ENCODE results near the gene PGA3. TPM values are rescaled to one million over a fixed set of nuclear protein-coding genes. Genes with fewer than 3 reads are reported as not detected.

Gene PGA3
- total RNA-seq, 1 donor: not detected

GRCh38 chr11:61168042-61168688 is 35.1 kb upstream of the PGA3 start:
- H2AFZ ChIP-seq (ENCODE audit: low read length): no peak overlapping the region
- H3K4me2 ChIP-seq (ENCODE audit: insufficient read depth, low read length): no peak overlapping the region
- H3K9me3 ChIP-seq (ENCODE audit: low read depth, low read length): no peaks in the 10 kb centered on the region
- no peak overlapping the region for H3K27ac ChIP-seq (ENCODE audit: low read depth, low read length)
- no peaks in the 10 kb centered on the region for H4K20me1 ChIP-seq (ENCODE audit: insufficient read depth, low read length)
- DNase-seq (ENCODE audit: insufficient read length, low spot score, missing footprints): no peak
- H3K4me1 ChIP-seq (ENCODE audit: insufficient read depth, low read length): no peaks in the 10 kb centered on the region
- H3K4me3 ChIP-seq (ENCODE audit: insufficient read depth, low read length): no peak overlapping the region
- peaks cover 16% of the 10 kb centered on the region for H3K27me3 ChIP-seq (ENCODE audit: insufficient read depth, low read length)
- TF ChIP-seq CTCF (IDR thresholded peaks at IDR 0.05; ENCODE audit: extremely low read depth, low read depth, low read length): no peak
- no peaks in the 10 kb centered on the region for H3K36me3 ChIP-seq (ENCODE audit: insufficient read depth, low read length)
- H3K79me2 ChIP-seq (ENCODE audit: insufficient read depth, low read length): no peaks in the 10 kb centered on the region

- DNase-seq (ENCODE audit: insufficient read length, low spot score, missing footprints): no peak
- Histone ChIP-seq H3K4me3 (ENCODE audit: insufficient read depth, low read length) (no peak overlapping the region), H3K9me3 (ENCODE audit: low read depth, low read length) (no peaks in the 10 kb centered on the region), H3K27ac (ENCODE audit: low read depth, low read length) (no peak overlapping the region), H4K20me1 (ENCODE audit: insufficient read depth, low read length) (no peaks in the 10 kb centered on the region), H2AFZ (ENCODE audit: low read length) (no peak overlapping the region), H3K4me1 (ENCODE audit: insufficient read depth, low read length) (no peaks in the 10 kb centered on the region), H3K36me3 (ENCODE audit: insufficient read depth, low read length) (no peaks in the 10 kb centered on the region), H3K27me3 (ENCODE audit: insufficient read depth, low read length) (peaks cover 21% of the 10 kb centered on the region), H3K79me2 (ENCODE audit: insufficient read depth, low read length) (no peaks in the 10 kb centered on the region), H3K4me2 (ENCODE audit: insufficient read depth, low read length) (no peak overlapping the region)
- TF ChIP-seq CTCF (IDR thresholded peaks at IDR 0.05; ENCODE audit: extremely low read depth, low read depth, low read length): no peak
Measured at GRCh38 chr11:61168800-61169199, 34.5 kb upstream of the PGA3 start.

GRCh38 chr11:61170566-61170965 is 32.7 kb upstream of the PGA3 start:
- DNase-seq (ENCODE audit: insufficient read length, low spot score, missing footprints): no peak
- peaks cover 33% of the 10 kb centered on the region for H3K27me3 ChIP-seq (ENCODE audit: insufficient read depth, low read length)
- no peaks in the 10 kb centered on the region for H3K4me1 ChIP-seq (ENCODE audit: insufficient read depth, low read length)
- H3K27ac ChIP-seq (ENCODE audit: low read depth, low read length): no peak overlapping the region
- no peaks in the 10 kb centered on the region for H3K9me3 ChIP-seq (ENCODE audit: low read depth, low read length)
- no peak overlapping the region for H3K4me3 ChIP-seq (ENCODE audit: insufficient read depth, low read length)
- H2AFZ ChIP-seq (ENCODE audit: low read length): no peak overlapping the region
- H4K20me1 ChIP-seq (ENCODE audit: insufficient read depth, low read length): no peaks in the 10 kb centered on the region
- no peaks in the 10 kb centered on the region for H3K79me2 ChIP-seq (ENCODE audit: insufficient read depth, low read length)
- TF ChIP-seq CTCF (IDR thresholded peaks at IDR 0.05; ENCODE audit: extremely low read depth, low read depth, low read length): no peak
- H3K36me3 ChIP-seq (ENCODE audit: insufficient read depth, low read length): no peaks in the 10 kb centered on the region
- no peak overlapping the region for H3K4me2 ChIP-seq (ENCODE audit: insufficient read depth, low read length)

GRCh38 chr11:61171907-61172306 is 31.4 kb upstream of the PGA3 start:
- peaks cover 43% of the 10 kb centered on the region for H3K27me3 ChIP-seq (ENCODE audit: insufficient read depth, low read length)
- H3K27ac ChIP-seq (ENCODE audit: low read depth, low read length): no peak overlapping the region
- no peak overlapping the region for H3K4me2 ChIP-seq (ENCODE audit: insufficient read depth, low read length)
- no peaks in the 10 kb centered on the region for H3K4me1 ChIP-seq (ENCODE audit: insufficient read depth, low read length)
- H3K36me3 ChIP-seq (ENCODE audit: insufficient read depth, low read length): no peaks in the 10 kb centered on the region
- H3K79me2 ChIP-seq (ENCODE audit: insufficient read depth, low read length): no peaks in the 10 kb centered on the region
- H4K20me1 ChIP-seq (ENCODE audit: insufficient read depth, low read length): no peaks in the 10 kb centered on the region
- no peak for TF ChIP-seq CTCF (IDR thresholded peaks at IDR 0.05; ENCODE audit: extremely low read depth, low read depth, low read length)
- no peak for DNase-seq (ENCODE audit: insufficient read length, low spot score, missing footprints)
- H3K9me3 ChIP-seq (ENCODE audit: low read depth, low read length): no peaks in the 10 kb centered on the region
- no peak overlapping the region for H3K4me3 ChIP-seq (ENCODE audit: insufficient read depth, low read length)
- H2AFZ ChIP-seq (ENCODE audit: low read length): no peak overlapping the region
